ENCODE data around the gene MYD88.

- TF ChIP-seq CTCF (IDR thresholded peaks at IDR 0.05), result no peak
- TF ChIP-seq POLR2A (IDR thresholded peaks at IDR 0.05), result no peak
These were observed 32.3 kb downstream of the MYD88 start for GRCh38 chr3:38170722-38171121.
